Vagina (tissue), 2 donors: Measurements from ENCODE around the gene PDE4DIP.
"Not testable (repeated sequence)": the region's sequence is repeated elsewhere in the genome, so short reads cannot be mapped to it uniquely, and the experiment has no call there.

Experiments
- POLR2A ChIP-seq, 2 donors: fragments of 450-650 bp; IDR thresholded peaks; one replicate each; pipeline ENCODE4 v1.6.1; 2017; ENCODE audit warnings: antibody characterized with exemption in 2 of 2, mild to moderate bottlenecking in 2 of 2, moderate library complexity in 2 of 2
- POLR2AphosphoS5 ChIP-seq, 2 donors: sonication (generic); formaldehyde crosslinking; IDR thresholded peaks; one replicate each; pipeline ENCODE4 v1.9.0; 2017; ENCODE audit warnings: antibody characterized with exemption in 2 of 2, mild to moderate bottlenecking in 2 of 2, low read depth in 1 of 2; ENCODE audit not compliant: insufficient read depth in 1 of 2
- TF ChIP-seq, protein P1 (sequence below), 3 experiments: fragments of 450-650 bp in 2 of 3; fragments of 200-600 bp in 1 of 3; sonication (generic) in 1 of 3; IDR thresholded peaks; one replicate each; pipeline ENCODE4 v1.5.1; 2017 to 2019; ENCODE audit warnings: antibody characterized with exemption in 3 of 3, mild to moderate bottlenecking in 2 of 3, moderate library complexity in 2 of 3

DNA sequence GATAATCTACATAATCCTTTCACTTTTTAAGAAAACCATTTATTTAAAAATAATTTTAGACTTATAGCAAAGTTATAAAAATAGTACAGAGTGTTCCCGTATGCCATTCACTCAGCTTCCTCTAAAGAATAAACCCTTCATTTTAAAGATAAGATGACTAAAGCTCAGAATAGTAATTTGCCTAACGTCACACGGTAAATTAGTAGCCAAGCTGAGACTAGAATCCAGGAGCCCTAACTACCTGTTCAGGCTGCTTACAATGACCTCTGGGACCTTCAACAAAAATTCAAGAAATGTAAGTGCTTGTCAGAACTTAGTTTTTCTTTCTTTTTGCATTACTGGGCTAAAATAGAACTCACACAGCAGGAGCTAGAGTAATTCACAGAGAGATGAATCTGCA is 56.5 kb downstream of the PDE4DIP start:
- TF ChIP-seq POLR2A (IDR thresholded peaks at IDR 0.05); POLR2AphosphoS5 (IDR thresholded peaks at IDR 0.05; ENCODE audit: insufficient read depth in 1 of 2, low read depth in 1 of 2): not testable (repeated sequence)
- TF ChIP-seq, protein P1, sequence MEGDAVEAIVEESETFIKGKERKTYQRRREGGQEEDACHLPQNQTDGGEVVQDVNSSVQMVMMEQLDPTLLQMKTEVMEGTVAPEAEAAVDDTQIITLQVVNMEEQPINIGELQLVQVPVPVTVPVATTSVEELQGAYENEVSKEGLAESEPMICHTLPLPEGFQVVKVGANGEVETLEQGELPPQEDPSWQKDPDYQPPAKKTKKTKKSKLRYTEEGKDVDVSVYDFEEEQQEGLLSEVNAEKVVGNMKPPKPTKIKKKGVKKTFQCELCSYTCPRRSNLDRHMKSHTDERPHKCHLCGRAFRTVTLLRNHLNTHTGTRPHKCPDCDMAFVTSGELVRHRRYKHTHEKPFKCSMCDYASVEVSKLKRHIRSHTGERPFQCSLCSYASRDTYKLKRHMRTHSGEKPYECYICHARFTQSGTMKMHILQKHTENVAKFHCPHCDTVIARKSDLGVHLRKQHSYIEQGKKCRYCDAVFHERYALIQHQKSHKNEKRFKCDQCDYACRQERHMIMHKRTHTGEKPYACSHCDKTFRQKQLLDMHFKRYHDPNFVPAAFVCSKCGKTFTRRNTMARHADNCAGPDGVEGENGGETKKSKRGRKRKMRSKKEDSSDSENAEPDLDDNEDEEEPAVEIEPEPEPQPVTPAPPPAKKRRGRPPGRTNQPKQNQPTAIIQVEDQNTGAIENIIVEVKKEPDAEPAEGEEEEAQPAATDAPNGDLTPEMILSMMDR (IDR thresholded peaks at IDR 0.05) = not testable (repeated sequence)
